OCI-LY1 (cell line): ENCODE measurements around the gene GPR37L1.

Experiments
- EZH2 ChIP-seq: fragments of 200-600 bp; sonication (generic), shearing (Covaris generic); IDR thresholded peaks from 2 replicates; pipeline ENCODE4 v1.8.0; 2017; ENCODE audit warnings: borderline replicate concordance, mixed run types, mild to moderate bottlenecking, antibody characterized with exemption, low read length, moderate library complexity, mixed read lengths
- TF ChIP-seq, protein P1 (sequence below): fragments of 200-600 bp; sonication (generic), shearing (Covaris generic); IDR thresholded peaks from 2 replicates; pipeline ENCODE4 v1.5.1; 2017; ENCODE audit warnings: mild to moderate bottlenecking, antibody characterized with exemption, low read length, moderate library complexity, mixed read lengths

DNA sequence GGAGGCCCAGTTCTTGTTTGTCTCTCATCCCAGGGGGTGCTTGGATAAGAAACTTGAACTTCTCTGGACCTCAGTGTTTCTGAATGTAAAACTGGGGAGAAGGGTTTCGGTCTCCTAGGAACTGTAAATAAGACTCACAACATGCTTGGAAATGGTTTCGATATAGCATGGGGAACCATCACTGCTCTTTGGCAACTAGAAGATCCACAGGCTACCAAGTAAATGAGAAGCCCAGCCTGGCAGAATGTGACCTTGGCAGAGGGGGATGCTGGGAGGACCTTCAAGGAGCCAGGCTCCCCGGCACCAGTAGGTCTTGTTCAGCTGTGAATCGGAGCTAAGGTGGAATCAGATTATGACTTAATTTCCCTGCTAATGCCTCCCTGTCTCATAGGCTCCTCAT is 18.1 kb downstream of the GPR37L1 start:
- TF ChIP-seq, protein P1, sequence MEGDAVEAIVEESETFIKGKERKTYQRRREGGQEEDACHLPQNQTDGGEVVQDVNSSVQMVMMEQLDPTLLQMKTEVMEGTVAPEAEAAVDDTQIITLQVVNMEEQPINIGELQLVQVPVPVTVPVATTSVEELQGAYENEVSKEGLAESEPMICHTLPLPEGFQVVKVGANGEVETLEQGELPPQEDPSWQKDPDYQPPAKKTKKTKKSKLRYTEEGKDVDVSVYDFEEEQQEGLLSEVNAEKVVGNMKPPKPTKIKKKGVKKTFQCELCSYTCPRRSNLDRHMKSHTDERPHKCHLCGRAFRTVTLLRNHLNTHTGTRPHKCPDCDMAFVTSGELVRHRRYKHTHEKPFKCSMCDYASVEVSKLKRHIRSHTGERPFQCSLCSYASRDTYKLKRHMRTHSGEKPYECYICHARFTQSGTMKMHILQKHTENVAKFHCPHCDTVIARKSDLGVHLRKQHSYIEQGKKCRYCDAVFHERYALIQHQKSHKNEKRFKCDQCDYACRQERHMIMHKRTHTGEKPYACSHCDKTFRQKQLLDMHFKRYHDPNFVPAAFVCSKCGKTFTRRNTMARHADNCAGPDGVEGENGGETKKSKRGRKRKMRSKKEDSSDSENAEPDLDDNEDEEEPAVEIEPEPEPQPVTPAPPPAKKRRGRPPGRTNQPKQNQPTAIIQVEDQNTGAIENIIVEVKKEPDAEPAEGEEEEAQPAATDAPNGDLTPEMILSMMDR, result no peak
- TF ChIP-seq EZH2, result no peak
